ENCODE results near the gene IL16.

GRCh38 chr15:81161160-81161673, 35.5 kb upstream of the IL16 start:
- TF ChIP-seq POLR2AphosphoS5 (IDR thresholded peaks at IDR 0.05), result no peak
- TF ChIP-seq CTCF (IDR thresholded peaks at IDR 0.05), result no peak
